Liver (tissue), 9 donors: Measurements from ENCODE around the gene TDRD9. TPM values are rescaled to one million over a fixed set of nuclear protein-coding genes. Genes with fewer than 3 reads are reported as not detected.

Source experiments
- DNase-seq: peaks from one replicate; pipeline ENCODE4 v3.0.0-alpha.2; 2017; ENCODE audit warnings: low spot score
- H3K27ac ChIP-seq, 2 donors: one replicate each; pipeline ENCODE4 v1.7.0; 2013; ENCODE audit warnings: inconsistent platforms in 2 of 2, low read length in 2 of 2, control low read depth in 1 of 2, low read depth in 1 of 2, mild to moderate bottlenecking in 1 of 2
- H3K27me3 ChIP-seq, 4 donors: one replicate each; pipeline versions ENCODE4 v1.6.1 to v1.7.0; 2013; ENCODE audit warnings: low read length in 3 of 4, inconsistent platforms in 1 of 4, mild to moderate bottlenecking in 1 of 4, moderate library complexity in 1 of 4; ENCODE audit not compliant: control insufficient read depth in 4 of 4, insufficient read depth in 4 of 4
- H3K36me3 ChIP-seq, 4 donors: one replicate each; pipeline versions ENCODE4 v1.6.1 to v1.7.0; 2013; ENCODE audit warnings: low read length in 3 of 4, mild to moderate bottlenecking in 3 of 4, low read depth in 1 of 4, moderate library complexity in 1 of 4; ENCODE audit not compliant: control insufficient read depth in 4 of 4, insufficient read depth in 3 of 4
- H3K4me1 ChIP-seq, 4 donors: one replicate each; pipeline versions ENCODE4 v1.6.1 to v1.7.0; 2013; ENCODE audit warnings: low read length in 3 of 4, mild to moderate bottlenecking in 3 of 4, moderate library complexity in 1 of 4; ENCODE audit not compliant: control insufficient read depth in 4 of 4, insufficient read depth in 4 of 4
- H3K4me3 ChIP-seq, 3 donors: one replicate each; pipeline versions ENCODE4 v1.6.1 to v1.7.0; 2013; ENCODE audit warnings: low read length in 3 of 3, control low read depth in 1 of 3, low read depth in 1 of 3, mild to moderate bottlenecking in 1 of 3
- H3K9ac ChIP-seq, 2 donors: one replicate each; pipeline ENCODE4 v1.7.0; 2013; ENCODE audit warnings: low read length in 2 of 2, mild to moderate bottlenecking in 2 of 2, moderate library complexity in 2 of 2, control low read depth in 1 of 2, low read depth in 1 of 2
- H3K9me3 ChIP-seq, 4 donors: one replicate each; pipeline versions ENCODE4 v1.6.1 to v1.7.0; 2013; ENCODE audit warnings: low read length in 3 of 4; ENCODE audit not compliant: control insufficient read depth in 4 of 4
- ATF3 ChIP-seq: IDR thresholded peaks from 2 replicates; pipeline ENCODE4 v1.6.1; 2016; ENCODE audit warnings: antibody characterized with exemption
- CTCF ChIP-seq: fragments of 150-350 bp; IDR thresholded peaks from 2 replicates; pipeline ENCODE4 v1.5.1; 2017; ENCODE audit warnings: improper control_type of control experiment, low read depth, low read length; ENCODE audit not compliant: missing input control
- EGR1 ChIP-seq, 2 donors: IDR thresholded peaks; 2 replicates each; pipeline ENCODE4 v1.6.1; 2016 to 2018; ENCODE audit warnings: antibody characterized with exemption in 2 of 2, low read depth in 2 of 2
- FOXA1 ChIP-seq: IDR thresholded peaks from 2 replicates; pipeline ENCODE4 v1.6.1; 2016; ENCODE audit warnings: antibody characterized with exemption
- FOXA2 ChIP-seq: IDR thresholded peaks from 2 replicates; pipeline ENCODE4 v1.6.1; 2016; ENCODE audit warnings: antibody characterized with exemption
- GABPA ChIP-seq, 2 donors: IDR thresholded peaks in 1 of 2; conservative IDR thresholded peaks in 1 of 2; 2 replicates each; pipeline ENCODE4 v1.6.1; 2016; ENCODE audit warnings: antibody characterized with exemption in 2 of 2, mild to moderate bottlenecking in 1 of 2, moderate library complexity in 1 of 2
- HNF4A ChIP-seq, 2 donors: conservative IDR thresholded peaks; 2 replicates each; pipeline ENCODE4 v1.6.1; 2016; ENCODE audit warnings: antibody characterized with exemption in 2 of 2, mild to moderate bottlenecking in 2 of 2
- HNF4G ChIP-seq: IDR thresholded peaks from 2 replicates; pipeline ENCODE4 v1.6.1; 2016; ENCODE audit warnings: antibody characterized with exemption
- JUND ChIP-seq, 2 donors: IDR thresholded peaks; 2 replicates each; pipeline ENCODE4 v1.6.1; 2016; ENCODE audit warnings: antibody characterized with exemption in 2 of 2
- MAX ChIP-seq: IDR thresholded peaks from 2 replicates; pipeline ENCODE4 v1.6.1; 2016; ENCODE audit warnings: antibody characterized with exemption
- NR2F2 ChIP-seq: IDR thresholded peaks from 2 replicates; pipeline ENCODE4 v1.6.1; 2016; ENCODE audit warnings: antibody characterized with exemption
- RAD21 ChIP-seq, 2 donors: IDR thresholded peaks; 2 replicates each; pipeline ENCODE4 v1.6.1; 2016; ENCODE audit warnings: antibody characterized with exemption in 2 of 2, mild to moderate bottlenecking in 2 of 2
- REST ChIP-seq: IDR thresholded peaks from 2 replicates; pipeline ENCODE4 v1.6.1; 2016; ENCODE audit warnings: antibody characterized with exemption, mild to moderate bottlenecking
- RXRA ChIP-seq, 2 donors: IDR thresholded peaks; 2 replicates each; pipeline ENCODE4 v1.6.1; 2017 to 2018; ENCODE audit warnings: antibody characterized with exemption in 2 of 2, mild to moderate bottlenecking in 1 of 2
- SP1 ChIP-seq: IDR thresholded peaks from 2 replicates; pipeline ENCODE4 v1.6.1; 2018; ENCODE audit warnings: antibody characterized with exemption, mild to moderate bottlenecking
- TAF1 ChIP-seq: conservative IDR thresholded peaks from 2 replicates; pipeline ENCODE4 v1.6.1; 2016; ENCODE audit warnings: antibody characterized with exemption, mild to moderate bottlenecking
- YY1 ChIP-seq: IDR thresholded peaks from 2 replicates; pipeline ENCODE4 v1.6.1; 2016; ENCODE audit warnings: antibody characterized with exemption, mild to moderate bottlenecking
- WGBS: extraction: QIAGEN DNeasy Blood & Tissue Kit; methylation state at CpG from one replicate; pipeline ENCODE4 v1.1.7; 2013; 5-methylcytosine and 5-hydroxymethylcytosine counted together
- polyA plus RNA-seq, 2 donors: library from polyadenylated mRNA; stranded (reverse) in 1 of 2; unstranded in 1 of 2; fragments of 200-250 nt in 1 of 2; fragments of >200 nt in 1 of 2; fragmentation: Nextera tagmentation in 1 of 2; extraction: Ambion mirVana in 1 of 2; gene quantifications; one replicate each; pipeline versions ENCODE4 v1.2.1 to v1.2.3, GENCODE V29; 2013 to 2015
- total RNA-seq, 2 donors: library from RNA; depleted of rRNA; stranded (reverse); fragments of >200 nt; gene quantifications; one replicate each; pipeline ENCODE4 v1.2.3, GENCODE V29; 2014
- TF ChIP-seq, protein P1 (sequence below): IDR thresholded peaks from 2 replicates; pipeline ENCODE4 v1.6.1; 2016; ENCODE audit warnings: antibody characterized with exemption
- donor health status: healthy.
- donor health status: healthy.
- donor health status: healthy.
- donor health status: healthy.
- donor health status: healthy.

The TDRD9 gene
- total and polyA plus RNA-seq, 4 donors: 0.12 to 1.0 (median 0.46) TPM

- peak overlapping the region; percentile 34 to 52 for H3K9ac ChIP-seq
- H3K4me3 ChIP-seq: peak overlapping the region; percentile 34 to 63 (median 63)
- no peaks in the 10 kb centered on the region for H3K27me3 ChIP-seq
- H3K9me3 ChIP-seq: no peaks in the 10 kb centered on the region
- TF ChIP-seq EGR1 (IDR thresholded peaks at IDR 0.05; ENCODE audit: low read depth in 2 of 2) (no peak), RAD21 (IDR thresholded peaks at IDR 0.05) (no peak), JUND (IDR thresholded peaks at IDR 0.05) (no peak), GABPA (IDR thresholded peaks at IDR 0.05 in 1 of 2, conservative IDR thresholded peaks at IDR 0.05 in 1 of 2) (no peak), HNF4G (no peak), FOXA1 (no peak)
- TF ChIP-seq, protein P1, sequence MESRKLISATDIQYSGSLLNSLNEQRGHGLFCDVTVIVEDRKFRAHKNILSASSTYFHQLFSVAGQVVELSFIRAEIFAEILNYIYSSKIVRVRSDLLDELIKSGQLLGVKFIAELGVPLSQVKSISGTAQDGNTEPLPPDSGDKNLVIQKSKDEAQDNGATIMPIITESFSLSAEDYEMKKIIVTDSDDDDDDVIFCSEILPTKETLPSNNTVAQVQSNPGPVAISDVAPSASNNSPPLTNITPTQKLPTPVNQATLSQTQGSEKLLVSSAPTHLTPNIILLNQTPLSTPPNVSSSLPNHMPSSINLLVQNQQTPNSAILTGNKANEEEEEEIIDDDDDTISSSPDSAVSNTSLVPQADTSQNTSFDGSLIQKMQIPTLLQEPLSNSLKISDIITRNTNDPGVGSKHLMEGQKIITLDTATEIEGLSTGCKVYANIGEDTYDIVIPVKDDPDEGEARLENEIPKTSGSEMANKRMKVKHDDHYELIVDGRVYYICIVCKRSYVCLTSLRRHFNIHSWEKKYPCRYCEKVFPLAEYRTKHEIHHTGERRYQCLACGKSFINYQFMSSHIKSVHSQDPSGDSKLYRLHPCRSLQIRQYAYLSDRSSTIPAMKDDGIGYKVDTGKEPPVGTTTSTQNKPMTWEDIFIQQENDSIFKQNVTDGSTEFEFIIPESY: no peak
- no peaks in the 10 kb centered on the region for H3K36me3 ChIP-seq
- DNase-seq: no peak
- peak overlapping the region; percentile 85 to 96 for H3K27ac ChIP-seq
- peaks cover 32 to 73% (median 49%) of the 10 kb centered on the region in 4 donors for H3K4me1 ChIP-seq
- WGBS: 51% methylated on average over 17 of the region's 17 CpGs
These were observed 159.2 kb downstream of the TDRD9 start for GRCh38 chr14:104087505-104087904.

- Histone ChIP-seq H3K27me3 (no peaks in the 10 kb centered on the region), H3K36me3 (no peaks in the 10 kb centered on the region), H3K4me1 (peaks cover 27 to 72% (median 46%) of the 10 kb centered on the region in 4 donors), H3K9ac (peak overlapping the region in 1 of 2 donors; percentile 52), H3K9me3 (no peaks in the 10 kb centered on the region), H3K27ac (peak overlapping the region; percentile 85 to 96), H3K4me3 (peak overlapping the region in 2 of 3 donors; percentile 34 to 63)
- peak; percentile 81 for DNase-seq
- peak; percentile 85 for TF ChIP-seq REST
- peak; percentile 72 to 97 for TF ChIP-seq EGR1 (IDR thresholded peaks at IDR 0.05; ENCODE audit: low read depth in 2 of 2)
- TF ChIP-seq FOXA2: peak; percentile 91
- peak; percentile 96 for TF ChIP-seq HNF4A (conservative IDR thresholded peaks at IDR 0.05)
- TF ChIP-seq JUND (IDR thresholded peaks at IDR 0.05): peak; percentile 80 to 91
- peak; percentile 96 for TF ChIP-seq MAX
- TF ChIP-seq CTCF: no peak
- peak; percentile 99 for TF ChIP-seq SP1
- TF ChIP-seq RXRA (IDR thresholded peaks at IDR 0.05): peak; percentile 100
- TF ChIP-seq, protein P1: peak; percentile 94
- peak in 1 of 2 donors; percentile 32 for TF ChIP-seq RAD21 (IDR thresholded peaks at IDR 0.05)
- peak; percentile 77 for TF ChIP-seq HNF4G
- TF ChIP-seq GABPA (IDR thresholded peaks at IDR 0.05 in 1 of 2, conservative IDR thresholded peaks at IDR 0.05 in 1 of 2): peak in 1 of 2 donors; percentile 70
- TF ChIP-seq YY1: peak; percentile 87
- TF ChIP-seq NR2F2: peak; percentile 100
- TF ChIP-seq FOXA1: peak; percentile 94
- TF ChIP-seq TAF1: peak; percentile 53
- TF ChIP-seq ATF3: peak; percentile 72
- 34% methylated on average over 23 of the region's 23 CpGs for WGBS
These were observed 160.0 kb downstream of the TDRD9 start for GRCh38 chr14:104087981-104088850.
